Right lobe of liver (tissue), 6 donors: ENCODE data around the gene WDR93. TPM values are rescaled to one million over a fixed set of nuclear protein-coding genes. Genes with fewer than 3 reads are reported as not detected.

Experiments
- ATAC-seq, 4 donors: fragments of 200-7000 bp; cut with Tn5 transposase; one replicate each; pipeline ENCODE4 v1.9.1; 2020; ENCODE audit warnings: mild to moderate bottlenecking in 4 of 4, moderate library complexity in 4 of 4
- DNase-seq, 3 donors: peaks; one replicate each; pipeline ENCODE4 v3.0.0-alpha.2; 2020
- H3K27ac ChIP-seq, 3 donors: fragments of 200-600 bp; one replicate each; pipeline ENCODE4 v1.8.0; 2022
- H3K27me3 ChIP-seq, 2 donors: fragments of 200-600 bp; one replicate each; pipeline ENCODE4 v1.8.0; 2022
- H3K36me3 ChIP-seq, 4 donors: fragments of 200-600 bp; sonication (generic) in 1 of 4; one replicate each; pipeline versions ENCODE4 v1.5.1 to v1.8.0; 2017 to 2022; ENCODE audit warnings: control low read depth in 1 of 4
- H3K4me1 ChIP-seq, 4 donors: fragments of 200-600 bp; sonication (generic) in 1 of 4; one replicate each; pipeline versions ENCODE4 v1.5.1 to v1.8.0; 2017 to 2022; ENCODE audit warnings: control low read depth in 1 of 4
- H3K4me3 ChIP-seq, 3 donors: fragments of 200-600 bp; one replicate each; pipeline ENCODE4 v1.8.0; 2022
- H3K9me3 ChIP-seq, 4 donors: fragments of 200-600 bp; sonication (generic) in 1 of 4; one replicate each; pipeline versions ENCODE4 v1.5.1 to v1.8.0; 2017 to 2022; ENCODE audit warnings: control low read depth in 1 of 4
- POLR2A ChIP-seq: fragments of 450-650 bp; IDR thresholded peaks from one replicate; pipeline ENCODE4 v1.6.1; 2017; ENCODE audit warnings: antibody characterized with exemption, mild to moderate bottlenecking
- WGBS: methylation state at CpG from one replicate; pipeline ENCODE4 v1.1.6; 2018; ENCODE audit warnings: low coverage, low lambda C conversion rate; ENCODE audit not compliant: insufficient coverage; ENCODE audit errors: missing lambda C conversion rate; 5-methylcytosine and 5-hydroxymethylcytosine counted together
- intact Hi-C, 2 donors: fragments of 100-400 bp; cut with DNase I; formaldehyde crosslinking; loops; one replicate each; pipeline versions ENCODE4 v1.11.2 to v1.14.1; 2022
- total RNA-seq, 6 experiments: library from RNA; depleted of rRNA in 2 of 6; stranded (reverse); fragments of >200 nt in 2 of 6; fragmentation: NEBNext Ultra II Directional in 3 of 6; extraction: Animal tissue kit (Norgen Biotek cat#: 25700) in 3 of 6; gene quantifications; one replicate each; pipeline versions ENCODE4 v1.1.0 to v1.2.4, GENCODE V29; 2016 to 2023
- TF ChIP-seq, protein P1 (sequence below), 4 donors: fragments of 200-600 bp in 3 of 4; fragments of 450-650 bp in 1 of 4; IDR thresholded peaks; one replicate each; pipeline versions ENCODE4 v1.5.1 to v1.8.0; 2016 to 2022; ENCODE audit warnings: antibody characterized with exemption in 4 of 4, mild to moderate bottlenecking in 2 of 4
- donor health status: DM: no; HTN: yes; CAD: no.
- donor health status: DM: no; HTN: no; CAD: no.
- donor health status: DM: no; HTN: no; CAD: no.
- donor health status: DM: no; HTN: yes; CAD: no.
- donor health status: DM: no; HTN: yes; CAD: no.

WDR93 gene
- total RNA-seq, 6 experiments from 2014 or later: not detected

DNA sequence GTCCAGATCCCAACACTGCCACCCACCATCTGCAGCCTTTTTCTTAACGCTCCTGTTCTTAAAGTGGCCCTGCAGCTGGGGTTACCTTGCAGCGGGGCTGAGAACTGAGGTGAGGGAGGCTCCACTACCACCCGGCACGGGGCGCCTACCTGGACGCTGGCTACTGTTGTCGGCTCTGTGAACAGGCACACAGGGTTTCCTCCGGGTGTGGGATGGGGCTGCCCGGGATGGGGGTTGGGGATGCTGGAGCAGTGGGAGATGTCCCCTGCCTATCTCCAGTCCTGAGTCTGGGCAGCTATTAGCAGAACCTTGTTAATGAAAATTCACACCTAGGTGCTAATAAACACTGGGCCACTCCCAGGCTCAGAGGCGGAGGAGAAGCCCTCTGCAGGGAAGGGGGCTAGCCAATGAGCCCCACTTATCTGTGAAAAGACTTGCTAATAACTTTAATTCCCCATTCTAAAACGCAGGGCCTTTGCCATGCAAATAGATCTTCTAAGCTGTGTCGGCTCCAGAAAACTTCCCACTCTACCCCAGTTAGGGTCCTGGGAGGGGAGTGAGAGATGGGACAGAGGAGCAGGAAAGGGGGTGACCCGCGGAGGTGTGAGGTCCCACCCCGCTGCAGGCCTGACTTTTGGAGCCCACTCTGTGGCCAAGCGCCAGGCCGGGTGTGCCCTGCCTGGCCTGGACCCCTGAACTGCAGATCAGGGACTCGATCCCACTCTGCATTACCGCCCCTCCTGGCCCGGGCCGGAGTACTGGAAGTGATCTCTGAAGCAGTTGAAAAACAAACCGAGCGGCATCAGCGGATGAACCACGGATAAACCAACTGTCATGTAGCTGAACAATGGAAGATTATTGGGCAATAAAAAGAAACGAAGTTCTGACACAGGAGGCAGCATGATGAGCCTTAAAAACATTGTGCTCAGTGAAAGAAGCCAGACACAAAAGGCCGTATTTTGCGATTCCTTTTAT is 57.4 kb downstream of the WDR93 start:
- no peak overlapping the region for H3K27ac ChIP-seq
- H3K36me3 ChIP-seq: no peaks in the 10 kb centered on the region
- H3K4me3 ChIP-seq: no peak overlapping the region
- 69% methylated on average over 13 of the region's 28 CpGs for WGBS
- intact Hi-C loops: loop anchor here (10.0 kb wide), 2 partner anchors 137 to 337 kb away; no protein-coding TSS in a partner anchor
- no peak for DNase-seq
- no peaks in the 10 kb centered on the region for H3K9me3 ChIP-seq
- H3K4me1 ChIP-seq: peaks cover 0 to 10% (median 0%) of the 10 kb centered on the region in 4 donors
- no peak for TF ChIP-seq POLR2A
- TF ChIP-seq, protein P1, sequence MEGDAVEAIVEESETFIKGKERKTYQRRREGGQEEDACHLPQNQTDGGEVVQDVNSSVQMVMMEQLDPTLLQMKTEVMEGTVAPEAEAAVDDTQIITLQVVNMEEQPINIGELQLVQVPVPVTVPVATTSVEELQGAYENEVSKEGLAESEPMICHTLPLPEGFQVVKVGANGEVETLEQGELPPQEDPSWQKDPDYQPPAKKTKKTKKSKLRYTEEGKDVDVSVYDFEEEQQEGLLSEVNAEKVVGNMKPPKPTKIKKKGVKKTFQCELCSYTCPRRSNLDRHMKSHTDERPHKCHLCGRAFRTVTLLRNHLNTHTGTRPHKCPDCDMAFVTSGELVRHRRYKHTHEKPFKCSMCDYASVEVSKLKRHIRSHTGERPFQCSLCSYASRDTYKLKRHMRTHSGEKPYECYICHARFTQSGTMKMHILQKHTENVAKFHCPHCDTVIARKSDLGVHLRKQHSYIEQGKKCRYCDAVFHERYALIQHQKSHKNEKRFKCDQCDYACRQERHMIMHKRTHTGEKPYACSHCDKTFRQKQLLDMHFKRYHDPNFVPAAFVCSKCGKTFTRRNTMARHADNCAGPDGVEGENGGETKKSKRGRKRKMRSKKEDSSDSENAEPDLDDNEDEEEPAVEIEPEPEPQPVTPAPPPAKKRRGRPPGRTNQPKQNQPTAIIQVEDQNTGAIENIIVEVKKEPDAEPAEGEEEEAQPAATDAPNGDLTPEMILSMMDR (IDR thresholded peaks at IDR 0.05): no peak
- H3K27me3 ChIP-seq: no peaks in the 10 kb centered on the region
- no peak for ATAC-seq

DNA sequence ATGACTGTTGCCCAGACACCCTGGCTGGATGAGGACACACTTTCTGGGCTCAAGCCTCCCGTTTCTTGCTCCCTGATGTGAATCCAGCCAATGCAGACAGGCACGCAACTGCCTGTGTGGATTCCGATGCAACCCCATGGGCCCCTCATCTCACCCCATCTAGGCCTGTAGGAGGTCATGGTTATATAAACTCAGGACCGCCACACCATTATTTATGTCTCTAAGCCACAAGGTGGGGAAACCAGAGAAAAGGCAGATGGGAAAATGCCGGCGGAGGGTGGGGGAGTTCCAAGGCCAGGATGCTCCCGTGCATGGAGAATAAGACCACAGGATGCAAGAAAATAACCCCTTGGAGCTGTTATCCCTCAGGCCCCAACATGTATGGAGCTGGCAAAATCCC is 58.4 kb downstream of the WDR93 start:
- H3K36me3 ChIP-seq: no peaks in the 10 kb centered on the region
- no peak overlapping the region for H3K27ac ChIP-seq
- 88% methylated on average over 6 of the region's 7 CpGs for WGBS
- TF ChIP-seq, protein P1 (IDR thresholded peaks at IDR 0.05): no peak
- no peak for TF ChIP-seq POLR2A
- DNase-seq (no peak), ATAC-seq (no peak)
- peaks cover 0 to 10% (median 0%) of the 10 kb centered on the region in 4 donors for H3K4me1 ChIP-seq
- no peak overlapping the region for H3K4me3 ChIP-seq
- H3K9me3 ChIP-seq: no peaks in the 10 kb centered on the region
- intact Hi-C loops: loop anchor here (10.0 kb wide), 2 partner anchors 136 to 336 kb away; no protein-coding TSS in a partner anchor
- H3K27me3 ChIP-seq: no peaks in the 10 kb centered on the region

GRCh38 chr15:89749526-89749925 is 58.9 kb downstream of the WDR93 start:
- 70% methylated on average over 2 of the region's 4 CpGs for WGBS
- H3K4me3 ChIP-seq: peak overlapping the region in 1 of 3 donors; percentile 70
- no peak for TF ChIP-seq POLR2A
- ATAC-seq: no peak
- no peak for DNase-seq
- intact Hi-C loops: loop anchor here (10.0 kb wide), 2 partner anchors 135 to 335 kb away; no protein-coding TSS in a partner anchor
- H3K27me3 ChIP-seq: no peaks in the 10 kb centered on the region
- H3K9me3 ChIP-seq: no peaks in the 10 kb centered on the region
- no peaks in the 10 kb centered on the region for H3K36me3 ChIP-seq
- H3K27ac ChIP-seq: no peak overlapping the region
- peaks cover 0 to 10% (median 0%) of the 10 kb centered on the region in 4 donors for H3K4me1 ChIP-seq

GRCh38 chr15:89749951-89750559 is 59.4 kb downstream of the WDR93 start:
- Histone ChIP-seq H3K4me3 (peak overlapping the region; percentile 70 to 72 (median 72)), H3K27ac (peak overlapping the region in 1 of 3 donors; percentile 45), H3K4me1 (peaks cover 0 to 10% (median 0%) of the 10 kb centered on the region in 4 donors), H3K27me3 (no peaks in the 10 kb centered on the region), H3K9me3 (no peaks in the 10 kb centered on the region), H3K36me3 (no peaks in the 10 kb centered on the region)
- 5% methylated on average over 13 of the region's 41 CpGs for WGBS
- ATAC-seq (peak; percentile 13 to 35 (median 28)), DNase-seq (peak in 1 of 3 donors; percentile 51)
- TF ChIP-seq, protein P1 (IDR thresholded peaks at IDR 0.05): no peak
- no peak for TF ChIP-seq POLR2A
- intact Hi-C loops: loop anchor here (10.0 kb wide), 2 partner anchors 135 to 335 kb away; no protein-coding TSS in a partner anchor
